Activated T-cell treated with anti-CD3 and anti-CD28 coated beads, Interleukin-2, amount 50 U/mL, for 72 hours (primary cell): Measurements from ENCODE around the gene ITPR3. TPM values are rescaled to one million over a fixed set of nuclear protein-coding genes. Genes with fewer than 3 reads are reported as not detected.

Source experiments
- ATAC-seq, 2 donors: fragments of 150-1000 bp; cut with Tn5 transposase; replicated peaks in 1 of 2; 2 replicates each; pipeline ENCODE4 v1.10.0; 2021; ENCODE audit warnings: moderate library complexity in 2 of 2, mild to moderate bottlenecking in 1 of 2
- DNase-seq, 2 donors: peaks; one replicate each; pipeline ENCODE4 v3.0.0; 2021 to 2022; ENCODE audit warnings: mixed read lengths in 1 of 2
- H3K27ac Mint-ChIP-seq: one replicate; pipeline ENCODE4 v1.8.0; 2022; ENCODE audit warnings: mild to moderate bottlenecking, moderate library complexity, mixed read lengths
- H3K27me3 Mint-ChIP-seq: one replicate; pipeline ENCODE4 v1.8.0; 2022; ENCODE audit warnings: low read depth, mixed read lengths
- H3K36me3 Mint-ChIP-seq, 2 donors: one replicate each; pipeline ENCODE4 v1.8.0; 2022; ENCODE audit warnings: mixed read lengths in 2 of 2, mild to moderate bottlenecking in 1 of 2; ENCODE audit not compliant: insufficient read depth in 2 of 2
- H3K4me1 Mint-ChIP-seq: one replicate; pipeline ENCODE4 v1.8.0; 2022; ENCODE audit warnings: low read depth, mixed read lengths
- H3K4me3 Mint-ChIP-seq, 2 donors: one replicate each; pipeline ENCODE4 v1.8.0; 2022; ENCODE audit warnings: mild to moderate bottlenecking in 2 of 2, mixed read lengths in 2 of 2, moderate library complexity in 2 of 2
- H3K9me3 Mint-ChIP-seq, 2 donors: one replicate each; pipeline ENCODE4 v1.8.0; 2022; ENCODE audit warnings: mixed read lengths in 2 of 2
- total RNA-seq, 2 donors: library from RNA; stranded (reverse); gene quantifications; one replicate each; pipeline ENCODE4 v1.2.3, GENCODE V29; 2022

The ITPR3 gene
- total RNA-seq, 2 donors from 2014 or later: 49.9 to 52.5 TPM

- ATAC-seq (no peak), DNase-seq (no peak)
- Mint-ChIP-seq H3K4me1 (peaks cover 33% of the 10 kb centered on the region), H3K27ac (peak overlapping the region; percentile 36), H3K9me3 (no peaks in the 10 kb centered on the region), H3K4me3 (no peak overlapping the region), H3K27me3 (no peaks in the 10 kb centered on the region), H3K36me3 (peaks cover 4% of the 10 kb centered on the region in 2 donors)
Measured at GRCh38 chr6:33639559-33639958, 18.4 kb downstream of the ITPR3 start.

DNA sequence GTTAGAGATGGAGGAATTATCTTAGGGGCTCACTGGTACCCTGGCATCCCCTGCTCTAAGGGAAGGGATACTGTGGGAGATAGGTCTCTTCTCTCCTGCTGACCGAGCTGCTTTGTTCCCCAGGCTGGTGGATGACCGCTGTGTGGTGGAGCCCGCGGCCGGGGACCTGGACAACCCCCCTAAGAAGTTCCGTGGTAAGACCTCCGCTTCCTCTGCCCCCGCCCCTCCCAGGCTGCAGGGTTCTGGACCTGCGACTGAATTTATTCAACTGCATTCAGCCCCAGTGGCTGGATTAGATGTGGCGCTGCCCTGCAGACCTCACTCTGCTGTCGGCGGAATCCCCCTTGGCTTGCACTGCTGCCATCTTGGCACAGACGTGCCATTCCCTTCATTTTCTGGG is 19.2 kb downstream of the ITPR3 start:
- no peaks in the 10 kb centered on the region for H3K9me3 Mint-ChIP-seq
- peaks cover 2 to 4% of the 10 kb centered on the region in 2 donors for H3K36me3 Mint-ChIP-seq
- no peak for DNase-seq
- H3K27me3 Mint-ChIP-seq: no peaks in the 10 kb centered on the region
- H3K4me3 Mint-ChIP-seq: no peak overlapping the region
- peaks cover 27% of the 10 kb centered on the region for H3K4me1 Mint-ChIP-seq
- no peak overlapping the region for H3K27ac Mint-ChIP-seq
- ATAC-seq: no peak

DNA sequence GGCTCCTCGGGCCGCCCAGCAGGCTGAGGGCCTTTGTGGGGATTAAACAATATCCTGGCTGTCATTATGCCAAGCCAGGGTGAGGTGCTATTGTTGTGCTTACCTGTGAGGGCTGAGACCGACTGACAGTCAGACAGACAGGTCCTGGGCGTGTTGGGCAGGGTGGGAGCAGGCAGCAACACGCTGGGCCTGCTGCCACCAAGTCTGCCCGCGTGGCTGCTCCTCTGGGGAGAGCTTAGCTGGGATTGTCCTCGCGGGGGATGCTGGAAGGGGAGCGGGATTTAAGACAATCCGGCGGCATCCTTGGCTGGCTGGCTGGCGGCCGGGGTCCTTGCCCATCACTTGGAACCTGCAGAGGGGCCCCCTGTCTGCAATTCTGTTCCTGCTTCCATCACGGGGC is 20.0 kb downstream of the ITPR3 start:
- Mint-ChIP-seq H3K27ac (no peak overlapping the region), H3K27me3 (no peaks in the 10 kb centered on the region), H3K9me3 (no peaks in the 10 kb centered on the region), H3K4me1 (peaks cover 25% of the 10 kb centered on the region), H3K4me3 (no peak overlapping the region), H3K36me3 (peaks cover 1 to 4% of the 10 kb centered on the region in 2 donors)
- DNase-seq: no peak
- no peak for ATAC-seq

DNA sequence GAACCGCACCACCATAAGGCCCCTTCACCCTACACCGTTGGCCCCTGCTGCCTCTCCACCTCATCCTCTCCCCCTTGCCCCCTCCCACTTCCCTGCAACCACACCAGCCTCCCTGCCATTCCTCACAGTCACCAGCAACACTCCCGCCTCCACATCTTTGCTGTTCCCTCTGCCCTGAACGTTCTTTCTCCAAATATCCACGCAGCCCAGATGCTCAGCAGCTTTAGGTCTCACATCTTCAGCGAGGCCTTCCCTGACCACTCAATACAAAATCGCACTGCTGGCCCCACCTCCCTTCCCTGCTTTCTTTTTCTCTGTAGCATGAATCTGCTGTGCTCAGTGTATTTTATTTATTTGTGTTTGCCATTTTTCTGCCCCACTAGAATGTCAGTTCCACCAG is 20.5 kb downstream of the ITPR3 start:
- DNase-seq (no peak), ATAC-seq (no peak)
- peaks cover under 1 to 1% of the 10 kb centered on the region in 2 donors for H3K36me3 Mint-ChIP-seq
- H3K4me1 Mint-ChIP-seq: peaks cover 22% of the 10 kb centered on the region
- H3K27me3 Mint-ChIP-seq: no peaks in the 10 kb centered on the region
- no peak overlapping the region for H3K4me3 Mint-ChIP-seq
- H3K27ac Mint-ChIP-seq: no peak overlapping the region
- no peaks in the 10 kb centered on the region for H3K9me3 Mint-ChIP-seq

DNA sequence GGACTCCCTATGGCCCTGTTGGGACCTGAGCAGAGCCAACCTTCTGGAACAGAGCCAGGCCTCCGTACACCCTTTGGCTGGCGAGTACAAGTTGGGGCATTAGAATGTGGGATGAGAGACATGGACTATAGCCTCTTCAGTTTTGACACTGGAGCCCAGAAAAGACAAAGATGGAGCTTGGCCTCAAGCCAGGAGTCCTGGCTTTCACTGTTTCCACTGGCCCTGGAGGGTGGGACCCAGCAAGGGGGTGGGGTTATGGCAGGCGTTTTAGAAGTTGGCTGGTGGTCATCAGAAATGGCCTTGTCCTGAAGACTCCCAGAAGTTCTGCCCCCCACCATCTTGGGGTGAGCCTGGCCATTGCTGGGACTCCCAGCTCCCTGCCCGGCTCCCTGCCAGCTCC is 21.8 kb downstream of the ITPR3 start:
- no peak overlapping the region for H3K4me3 Mint-ChIP-seq
- ATAC-seq (no peak), DNase-seq (no peak)
- H3K9me3 Mint-ChIP-seq: no peaks in the 10 kb centered on the region
- peaks cover 16% of the 10 kb centered on the region for H3K4me1 Mint-ChIP-seq
- no peak overlapping the region for H3K27ac Mint-ChIP-seq
- peaks cover 0 to 1% of the 10 kb centered on the region in 2 donors for H3K36me3 Mint-ChIP-seq
- no peaks in the 10 kb centered on the region for H3K27me3 Mint-ChIP-seq

GRCh38 chr6:33651403-33651802 is 30.3 kb downstream of the ITPR3 start:
- no peak for ATAC-seq
- H3K27ac Mint-ChIP-seq: no peak overlapping the region
- H3K27me3 Mint-ChIP-seq: no peaks in the 10 kb centered on the region
- no peak for DNase-seq
- H3K4me1 Mint-ChIP-seq: no peaks in the 10 kb centered on the region
- H3K36me3 Mint-ChIP-seq: peaks cover 0 to 3% of the 10 kb centered on the region in 2 donors
- H3K4me3 Mint-ChIP-seq: no peak overlapping the region
- no peaks in the 10 kb centered on the region for H3K9me3 Mint-ChIP-seq

GRCh38 chr6:33652002-33652401 is 30.9 kb downstream of the ITPR3 start:
- DNase-seq (no peak), ATAC-seq (no peak)
- no peaks in the 10 kb centered on the region for H3K9me3 Mint-ChIP-seq
- peaks cover 0 to 3% of the 10 kb centered on the region in 2 donors for H3K36me3 Mint-ChIP-seq
- no peak overlapping the region for H3K4me3 Mint-ChIP-seq
- no peaks in the 10 kb centered on the region for H3K4me1 Mint-ChIP-seq
- H3K27ac Mint-ChIP-seq: no peak overlapping the region
- no peaks in the 10 kb centered on the region for H3K27me3 Mint-ChIP-seq

GRCh38 chr6:33654831-33655554 is 33.9 kb downstream of the ITPR3 start:
- H3K4me1 Mint-ChIP-seq: no peaks in the 10 kb centered on the region
- no peaks in the 10 kb centered on the region for H3K36me3 Mint-ChIP-seq
- ATAC-seq: no peak
- peak overlapping the region; percentile 61 for H3K27ac Mint-ChIP-seq
- DNase-seq: no peak
- no peaks in the 10 kb centered on the region for H3K27me3 Mint-ChIP-seq
- H3K4me3 Mint-ChIP-seq: no peak overlapping the region
- H3K9me3 Mint-ChIP-seq: no peaks in the 10 kb centered on the region

- Mint-ChIP-seq H3K27me3 (no peaks in the 10 kb centered on the region), H3K4me1 (no peaks in the 10 kb centered on the region), H3K9me3 (no peaks in the 10 kb centered on the region), H3K4me3 (no peak overlapping the region), H3K27ac (no peak overlapping the region), H3K36me3 (no peaks in the 10 kb centered on the region)
- no peak for ATAC-seq
- DNase-seq: no peak
Measured at GRCh38 chr6:33656844-33657243, 35.7 kb downstream of the ITPR3 start.

DNA sequence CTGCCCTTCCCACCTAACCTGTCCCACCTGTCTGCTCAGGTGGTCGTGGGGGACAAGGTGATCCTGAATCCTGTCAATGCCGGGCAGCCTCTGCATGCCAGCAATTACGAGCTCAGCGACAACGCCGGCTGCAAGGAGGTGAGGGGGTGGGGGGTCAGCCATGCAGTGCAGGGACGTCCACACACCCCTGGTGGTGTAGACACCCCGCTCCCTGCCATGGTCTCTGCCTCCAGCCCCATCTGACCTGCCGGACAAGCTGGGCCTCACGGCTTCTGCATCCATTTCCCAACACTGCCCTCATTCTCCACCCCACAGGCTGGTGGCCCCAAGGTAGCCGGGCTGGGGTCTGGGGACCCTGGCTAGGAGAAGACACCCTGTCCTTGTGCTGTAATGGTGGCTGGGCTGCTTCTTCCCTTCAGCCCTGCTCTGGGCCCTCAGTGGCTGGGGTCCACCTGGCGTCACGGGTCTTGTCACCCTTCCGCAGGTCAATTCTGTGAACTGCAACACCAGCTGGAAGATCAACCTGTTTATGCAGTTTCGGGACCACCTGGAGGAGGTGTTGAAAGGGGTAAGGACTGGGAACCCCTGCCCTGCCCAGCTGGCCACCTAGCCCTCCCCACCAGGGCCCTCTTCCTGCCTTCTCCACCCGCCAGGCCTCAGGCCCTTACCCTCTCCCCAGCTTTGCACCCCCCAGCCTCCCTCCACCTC is 38.0 kb downstream of the ITPR3 start:
- Mint-ChIP-seq H3K4me1 (no peaks in the 10 kb centered on the region), H3K27ac (no peak overlapping the region), H3K36me3 (no peaks in the 10 kb centered on the region), H3K9me3 (no peaks in the 10 kb centered on the region), H3K4me3 (no peak overlapping the region), H3K27me3 (no peaks in the 10 kb centered on the region)
- ATAC-seq (no peak), DNase-seq (no peak)

GRCh38 chr6:33659986-33660385 is 38.9 kb downstream of the ITPR3 start:
- H3K9me3 Mint-ChIP-seq: no peaks in the 10 kb centered on the region
- H3K4me3 Mint-ChIP-seq: no peak overlapping the region
- H3K27me3 Mint-ChIP-seq: no peaks in the 10 kb centered on the region
- ATAC-seq: no peak
- H3K4me1 Mint-ChIP-seq: no peaks in the 10 kb centered on the region
- no peak for DNase-seq
- no peaks in the 10 kb centered on the region for H3K36me3 Mint-ChIP-seq
- H3K27ac Mint-ChIP-seq: no peak overlapping the region

GRCh38 chr6:33661106-33661838 is 40.1 kb downstream of the ITPR3 start:
- no peak for ATAC-seq
- Mint-ChIP-seq H3K27me3 (no peaks in the 10 kb centered on the region), H3K27ac (no peak overlapping the region), H3K4me3 (no peak overlapping the region), H3K9me3 (no peaks in the 10 kb centered on the region), H3K4me1 (no peaks in the 10 kb centered on the region), H3K36me3 (no peaks in the 10 kb centered on the region)
- DNase-seq: no peak

- Mint-ChIP-seq H3K36me3 (no peaks in the 10 kb centered on the region), H3K4me3 (no peak overlapping the region), H3K27me3 (no peaks in the 10 kb centered on the region), H3K9me3 (no peaks in the 10 kb centered on the region), H3K4me1 (no peaks in the 10 kb centered on the region), H3K27ac (no peak overlapping the region)
- no peak for ATAC-seq
- DNase-seq: no peak
Measured at GRCh38 chr6:33662318-33662717, 41.2 kb downstream of the ITPR3 start.
